ENCODE measurements around the gene NTM. TPM values are rescaled to one million over a fixed set of nuclear protein-coding genes. Genes with fewer than 3 reads are reported as not detected.

NTM gene
- total RNA-seq, 2 donors from 2014 or later: 1.7 to 3.6 TPM

DNA sequence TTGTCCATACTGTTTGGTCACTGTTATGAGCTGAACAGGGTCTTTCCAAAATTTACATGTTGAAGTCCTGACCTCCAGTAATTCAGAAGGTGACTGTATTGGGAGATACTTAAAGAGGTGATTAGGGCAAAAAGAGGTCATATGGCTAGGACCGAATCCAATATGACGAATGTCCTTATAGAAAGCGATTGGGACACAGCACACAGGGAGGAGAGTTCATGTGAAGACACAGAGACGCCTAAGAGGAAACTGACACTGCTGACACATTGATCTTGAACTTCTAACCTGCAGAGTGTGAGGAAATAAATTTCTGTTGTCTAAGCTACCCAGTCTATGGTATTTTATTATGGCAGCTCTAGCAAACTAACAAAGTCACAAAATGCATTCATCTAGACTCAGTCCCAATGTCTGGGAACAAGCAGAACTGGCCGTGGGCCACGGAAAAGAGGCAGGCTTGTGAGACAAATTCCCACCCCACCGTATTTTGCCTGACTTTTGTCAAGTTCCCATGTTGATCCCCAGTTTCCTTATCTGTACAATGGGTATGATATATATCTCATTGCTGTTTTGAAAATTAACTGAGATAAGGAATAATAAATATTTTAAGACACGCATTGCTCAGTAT is 295.0 kb downstream of the NTM start:
- Mint-ChIP-seq H3K4me1 (peaks cover 47% of the 10 kb centered on the region), H3K4me3 (no peak overlapping the region), H3K9me3 (no peaks in the 10 kb centered on the region), H3K27me3 (ENCODE audit: insufficient read depth) (peaks cover 4% of the 10 kb centered on the region), H3K27ac (no peak overlapping the region), H3K36me3 (ENCODE audit: low read depth) (no peaks in the 10 kb centered on the region)
- WGBS, 2 experiments (ENCODE audit: insufficient coverage in 1 of 2, insufficient read length in 1 of 2): 79 to 82% methylated on average over 7 to 8 of the region's 8 CpGs
- no peak overlapping the region for H3K9ac ChIP-seq (ENCODE audit: extremely low read depth, low read length, poor library complexity, severe bottlenecking)
- H3K4me3 ChIP-seq (ENCODE audit: low read length): no peak overlapping the region
- H3K27ac ChIP-seq (ENCODE audit: low read depth, low read length): no peak overlapping the region
- no peaks in the 10 kb centered on the region for H3K9me3 ChIP-seq (ENCODE audit: control insufficient read depth, low read length)
- peaks cover 37% of the 10 kb centered on the region for H3K4me1 ChIP-seq (ENCODE audit: control insufficient read depth, insufficient read depth, low read length)
- DNase-seq: peak; percentile 15
- no peak for TF ChIP-seq CTCF (conservative IDR thresholded peaks at IDR 0.05)
- H3K36me3 ChIP-seq (ENCODE audit: control insufficient read depth, insufficient read depth, low read length): no peaks in the 10 kb centered on the region
- H3K27me3 ChIP-seq (ENCODE audit: control insufficient read depth, insufficient read depth, low read length, poor library complexity, severe bottlenecking): peaks cover 4% of the 10 kb centered on the region

GRCh38 chr11:131666006-131666405 is 295.6 kb downstream of the NTM start:
- Histone ChIP-seq H3K36me3 (ENCODE audit: control insufficient read depth, insufficient read depth, low read length) (no peaks in the 10 kb centered on the region), H3K27me3 (ENCODE audit: control insufficient read depth, insufficient read depth, low read length, poor library complexity, severe bottlenecking) (peaks cover 4% of the 10 kb centered on the region), H3K9me3 (ENCODE audit: control insufficient read depth, low read length) (no peaks in the 10 kb centered on the region), H3K27ac (ENCODE audit: low read depth, low read length) (no peak overlapping the region), H3K4me3 (ENCODE audit: low read length) (no peak overlapping the region), H3K4me1 (ENCODE audit: control insufficient read depth, insufficient read depth, low read length) (peaks cover 32% of the 10 kb centered on the region), H3K9ac (ENCODE audit: extremely low read depth, low read length, poor library complexity, severe bottlenecking) (no peak overlapping the region)
- no peak overlapping the region for H3K4me3 Mint-ChIP-seq
- H3K4me1 Mint-ChIP-seq: peaks cover 41% of the 10 kb centered on the region
- no peak overlapping the region for H3K27ac Mint-ChIP-seq
- 88 to 100% methylated on average over 1 of the region's 1 CpG for WGBS, 2 experiments (ENCODE audit: insufficient coverage in 1 of 2, insufficient read length in 1 of 2)
- peaks cover 4% of the 10 kb centered on the region for H3K27me3 Mint-ChIP-seq (ENCODE audit: insufficient read depth)
- H3K36me3 Mint-ChIP-seq (ENCODE audit: low read depth): no peaks in the 10 kb centered on the region
- H3K9me3 Mint-ChIP-seq: no peaks in the 10 kb centered on the region
- DNase-seq: peak; percentile 24
- TF ChIP-seq CTCF (conservative IDR thresholded peaks at IDR 0.05): no peak

DNA sequence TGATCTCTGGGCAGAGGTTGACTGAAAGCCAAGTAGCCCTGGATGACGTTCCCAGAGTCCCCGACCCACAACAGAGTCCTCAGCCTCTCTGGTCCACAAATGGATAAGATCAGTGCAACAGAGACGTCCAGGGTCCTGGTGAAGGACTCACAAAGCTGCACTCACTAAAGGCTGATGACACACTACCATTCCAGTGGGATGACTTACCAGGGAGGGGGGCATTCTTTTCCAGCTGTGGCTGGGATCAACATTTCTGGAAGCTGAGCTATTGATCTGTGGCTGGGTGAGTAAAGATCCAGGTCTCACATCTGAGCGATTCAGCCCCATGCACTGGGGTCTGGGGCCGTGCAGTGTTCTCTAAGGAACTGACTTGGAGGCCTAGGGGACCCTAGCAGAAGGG is 296.2 kb downstream of the NTM start:
- 92 to 98% methylated on average over 4 to 5 of the region's 5 CpGs for WGBS, 2 experiments (ENCODE audit: insufficient coverage in 1 of 2, insufficient read length in 1 of 2)
- H3K27me3 Mint-ChIP-seq (ENCODE audit: insufficient read depth): peaks cover 4% of the 10 kb centered on the region
- Histone ChIP-seq H3K4me1 (ENCODE audit: control insufficient read depth, insufficient read depth, low read length) (peaks cover 30% of the 10 kb centered on the region), H3K9ac (ENCODE audit: extremely low read depth, low read length, poor library complexity, severe bottlenecking) (no peak overlapping the region), H3K27me3 (ENCODE audit: control insufficient read depth, insufficient read depth, low read length, poor library complexity, severe bottlenecking) (peaks cover 4% of the 10 kb centered on the region), H3K27ac (ENCODE audit: low read depth, low read length) (no peak overlapping the region), H3K36me3 (ENCODE audit: control insufficient read depth, insufficient read depth, low read length) (no peaks in the 10 kb centered on the region), H3K9me3 (ENCODE audit: control insufficient read depth, low read length) (no peaks in the 10 kb centered on the region), H3K4me3 (ENCODE audit: low read length) (no peak overlapping the region)
- TF ChIP-seq CTCF (conservative IDR thresholded peaks at IDR 0.05): no peak
- no peaks in the 10 kb centered on the region for H3K9me3 Mint-ChIP-seq
- H3K4me3 Mint-ChIP-seq: no peak overlapping the region
- peak; percentile 32 for DNase-seq
- H3K4me1 Mint-ChIP-seq: peaks cover 36% of the 10 kb centered on the region
- no peak overlapping the region for H3K27ac Mint-ChIP-seq
- no peaks in the 10 kb centered on the region for H3K36me3 Mint-ChIP-seq (ENCODE audit: low read depth)
